NCI-H226 (cell line): ENCODE data around the gene PRR7.

Experiments
- DNase-seq: peaks from one replicate; pipeline ENCODE4 v3.0.0-alpha.2; 2015

PRR7 gene

GRCh38 chr5:177453852-177454396 lies 7.3 kb downstream of the PRR7 start:
- no peak for DNase-seq

- peak; percentile 82 for DNase-seq
These were observed 7.9 kb downstream of the PRR7 start for GRCh38 chr5:177454397-177455035.

- peak; percentile 69 for DNase-seq
These were observed 8.5 kb downstream of the PRR7 start for GRCh38 chr5:177455036-177455660.

- DNase-seq, result peak; percentile 72
These were observed 9.3 kb downstream of the PRR7 start for GRCh38 chr5:177455661-177456590.

GRCh38 chr5:177456591-177456964 lies 10.0 kb downstream of the PRR7 start:
- DNase-seq, result no peak

GRCh38 chr5:177456976-177457851 lies 10.6 kb downstream of the PRR7 start:
- peak; percentile 97 for DNase-seq

GRCh38 chr5:177457852-177458681 lies 11.5 kb downstream of the PRR7 start:
- no peak for DNase-seq

GRCh38 chr5:177458912-177459350 lies 12.3 kb downstream of the PRR7 start:
- no peak for DNase-seq

- DNase-seq, result no peak
These were observed 12.7 kb downstream of the PRR7 start for GRCh38 chr5:177459357-177459756.

- no peak for DNase-seq
These were observed 13.4 kb downstream of the PRR7 start for GRCh38 chr5:177459819-177460628.

GRCh38 chr5:177462021-177462670 lies 15.5 kb downstream of the PRR7 start:
- no peak for DNase-seq

- DNase-seq, result no peak
These were observed 18.4 kb downstream of the PRR7 start for GRCh38 chr5:177465044-177465443.

GRCh38 chr5:177466861-177467260 lies 20.2 kb downstream of the PRR7 start:
- DNase-seq, result no peak

- no peak for DNase-seq
These were observed 20.8 kb downstream of the PRR7 start for GRCh38 chr5:177467436-177467835.

GRCh38 chr5:177468329-177468684 lies 21.7 kb downstream of the PRR7 start:
- no peak for DNase-seq

- DNase-seq, result peak; percentile 68
These were observed 22.3 kb downstream of the PRR7 start for GRCh38 chr5:177468685-177469628.

GRCh38 chr5:177469750-177470525 lies 23.3 kb downstream of the PRR7 start:
- DNase-seq, result no peak
